SK-N-SH (cell line): ENCODE measurements around the gene MSS51. TPM values are rescaled to one million over a fixed set of nuclear protein-coding genes. Genes with fewer than 3 reads are reported as not detected.

Experiments
- CTCF ChIP-seq: fragments of 200-600 bp; sonication (generic); IDR thresholded peaks from 2 replicates; pipeline ENCODE4 v1.6.1; 2017; ENCODE audit warnings: antibody characterized with exemption, mild to moderate bottlenecking, moderate library complexity
- ELF1 ChIP-seq: IDR thresholded peaks from 2 replicates; pipeline ENCODE4 v1.4.0; 2012
- EZH2phosphoT487 ChIP-seq: fragments of 200-600 bp; sonication (generic); IDR thresholded peaks from 2 replicates; pipeline ENCODE4 v1.6.1; 2017; ENCODE audit warnings: low read depth, mixed run types, mild to moderate bottlenecking, antibody characterized with exemption, moderate library complexity, borderline replicate concordance
- FOXM1 ChIP-seq: IDR thresholded peaks from 2 replicates; pipeline ENCODE4 v1.4.0; 2012; ENCODE audit warnings: low read depth, mild to moderate bottlenecking
- MAX ChIP-seq: IDR thresholded peaks from 2 replicates; pipeline ENCODE4 v1.4.0; 2012; ENCODE audit warnings: low read depth
- MEF2A ChIP-seq: IDR thresholded peaks from 2 replicates; pipeline ENCODE4 v1.4.0; 2012; ENCODE audit warnings: low read depth, borderline replicate concordance
- NRF1 ChIP-seq: IDR thresholded peaks from 2 replicates; pipeline ENCODE4 v1.6.1; 2012; ENCODE audit warnings: low read depth, mild to moderate bottlenecking, low read length
- RAD21 ChIP-seq: IDR thresholded peaks from 2 replicates; pipeline ENCODE4 v1.6.1; 2012; ENCODE audit warnings: mild to moderate bottlenecking, low read length
- RFX5 ChIP-seq: IDR thresholded peaks from 2 replicates; pipeline ENCODE4 v1.6.1; 2012; ENCODE audit warnings: mild to moderate bottlenecking, improper control_type of control experiment, low read length
- SMC3 ChIP-seq: IDR thresholded peaks from 2 replicates; pipeline ENCODE4 v1.6.1; 2012; ENCODE audit warnings: low read depth, low read length, improper control_type of control experiment
- YY1 ChIP-seq: IDR thresholded peaks from 2 replicates; pipeline ENCODE4 v1.4.0; 2012; ENCODE audit warnings: low read depth, mild to moderate bottlenecking
- ZBTB33 ChIP-seq: IDR thresholded peaks from 2 replicates; pipeline ENCODE4 v1.4.0; 2012; ENCODE audit warnings: low read depth, borderline replicate concordance
- polyA plus RNA-seq, 3 experiments: library from polyadenylated mRNA; depleted of rRNA; stranded (reverse); fragments of >200 nt; gene quantifications; 2 replicates each; pipeline ENCODE4 v1.2.3, GENCODE V29; 2012
- TF ChIP-seq, protein P1 (sequence below): IDR thresholded peaks from 2 replicates; pipeline ENCODE4; 2012
- TF ChIP-seq, protein P2 (sequence below): IDR thresholded peaks from 2 replicates; pipeline ENCODE4 v1.6.1; 2012; ENCODE audit warnings: mild to moderate bottlenecking, low read depth, low read length, moderate library complexity

MSS51 gene
- polyA plus RNA-seq, 1 of the 3 experiments (the other 2 are of a cell fraction) = 0.95 TPM

DNA sequence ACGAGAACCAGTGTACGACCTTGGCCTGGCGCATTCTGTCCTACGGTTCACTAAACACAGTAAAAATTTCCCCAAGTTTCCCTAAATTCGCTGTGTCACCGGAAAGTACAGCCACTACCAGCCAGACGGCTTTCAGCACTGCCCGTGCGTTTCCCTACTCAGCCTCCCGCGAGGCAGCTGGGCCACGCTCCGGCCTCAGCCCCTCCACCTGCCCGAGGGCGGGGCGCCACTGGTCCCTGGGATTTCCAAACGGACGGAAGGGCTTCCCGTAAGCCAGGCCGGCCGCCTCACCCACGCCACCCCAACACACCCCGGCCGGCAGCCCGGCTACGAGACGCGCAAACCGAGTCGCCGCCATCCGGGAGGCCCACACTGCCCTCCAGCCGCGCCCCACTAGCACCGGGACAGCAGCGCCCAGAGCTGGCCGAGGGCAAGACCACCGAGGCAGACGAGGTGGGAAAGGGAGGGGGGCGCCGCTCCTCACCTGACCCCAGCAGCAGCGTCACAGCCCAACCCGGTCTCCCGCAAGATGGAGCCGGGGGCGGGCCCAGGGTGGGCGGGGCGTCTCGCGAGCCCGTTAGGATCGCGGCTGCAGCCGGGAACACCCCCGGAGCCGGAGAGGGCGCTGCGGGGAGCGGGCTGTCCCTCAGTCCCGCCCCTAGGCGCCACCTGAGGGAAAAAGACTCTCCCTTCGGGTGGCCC lies 19.7 kb downstream of the MSS51 start, which contains the start of gene ANXA7 (continued):
- TF ChIP-seq EZH2phosphoT487 (no peak), RAD21 (no peak), MEF2A (no peak), ZBTB33 (peak; percentile 66; the same call in 1 of the 2 replicates), NRF1 (no peak), YY1 (no peak; the same call in 1 of the 2 replicates), SMC3 (no peak), FOXM1 (no peak), ELF1 (no peak), MAX (peak; percentile 57; the same call in 1 of the 2 replicates), RFX5 (no peak), CTCF (no peak; the same call in 1 of the 2 replicates)
- TF ChIP-seq, protein P1, sequence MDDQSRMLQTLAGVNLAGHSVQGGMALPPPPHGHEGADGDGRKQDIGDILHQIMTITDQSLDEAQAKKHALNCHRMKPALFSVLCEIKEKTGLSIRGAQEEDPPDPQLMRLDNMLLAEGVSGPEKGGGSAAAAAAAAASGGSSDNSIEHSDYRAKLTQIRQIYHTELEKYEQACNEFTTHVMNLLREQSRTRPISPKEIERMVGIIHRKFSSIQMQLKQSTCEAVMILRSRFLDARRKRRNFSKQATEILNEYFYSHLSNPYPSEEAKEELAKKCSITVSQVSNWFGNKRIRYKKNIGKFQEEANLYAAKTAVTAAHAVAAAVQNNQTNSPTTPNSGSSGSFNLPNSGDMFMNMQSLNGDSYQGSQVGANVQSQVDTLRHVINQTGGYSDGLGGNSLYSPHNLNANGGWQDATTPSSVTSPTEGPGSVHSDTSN = no peak
- TF ChIP-seq, protein P2, sequence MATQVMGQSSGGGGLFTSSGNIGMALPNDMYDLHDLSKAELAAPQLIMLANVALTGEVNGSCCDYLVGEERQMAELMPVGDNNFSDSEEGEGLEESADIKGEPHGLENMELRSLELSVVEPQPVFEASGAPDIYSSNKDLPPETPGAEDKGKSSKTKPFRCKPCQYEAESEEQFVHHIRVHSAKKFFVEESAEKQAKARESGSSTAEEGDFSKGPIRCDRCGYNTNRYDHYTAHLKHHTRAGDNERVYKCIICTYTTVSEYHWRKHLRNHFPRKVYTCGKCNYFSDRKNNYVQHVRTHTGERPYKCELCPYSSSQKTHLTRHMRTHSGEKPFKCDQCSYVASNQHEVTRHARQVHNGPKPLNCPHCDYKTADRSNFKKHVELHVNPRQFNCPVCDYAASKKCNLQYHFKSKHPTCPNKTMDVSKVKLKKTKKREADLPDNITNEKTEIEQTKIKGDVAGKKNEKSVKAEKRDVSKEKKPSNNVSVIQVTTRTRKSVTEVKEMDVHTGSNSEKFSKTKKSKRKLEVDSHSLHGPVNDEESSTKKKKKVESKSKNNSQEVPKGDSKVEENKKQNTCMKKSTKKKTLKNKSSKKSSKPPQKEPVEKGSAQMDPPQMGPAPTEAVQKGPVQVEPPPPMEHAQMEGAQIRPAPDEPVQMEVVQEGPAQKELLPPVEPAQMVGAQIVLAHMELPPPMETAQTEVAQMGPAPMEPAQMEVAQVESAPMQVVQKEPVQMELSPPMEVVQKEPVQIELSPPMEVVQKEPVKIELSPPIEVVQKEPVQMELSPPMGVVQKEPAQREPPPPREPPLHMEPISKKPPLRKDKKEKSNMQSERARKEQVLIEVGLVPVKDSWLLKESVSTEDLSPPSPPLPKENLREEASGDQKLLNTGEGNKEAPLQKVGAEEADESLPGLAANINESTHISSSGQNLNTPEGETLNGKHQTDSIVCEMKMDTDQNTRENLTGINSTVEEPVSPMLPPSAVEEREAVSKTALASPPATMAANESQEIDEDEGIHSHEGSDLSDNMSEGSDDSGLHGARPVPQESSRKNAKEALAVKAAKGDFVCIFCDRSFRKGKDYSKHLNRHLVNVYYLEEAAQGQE = no peak
